ENCODE results near the gene RAB21.
"Not testable (repeated sequence)": the region's sequence is repeated elsewhere in the genome, so short reads cannot be mapped to it uniquely, and the experiment has no call there.

The RAB21 gene

DNA sequence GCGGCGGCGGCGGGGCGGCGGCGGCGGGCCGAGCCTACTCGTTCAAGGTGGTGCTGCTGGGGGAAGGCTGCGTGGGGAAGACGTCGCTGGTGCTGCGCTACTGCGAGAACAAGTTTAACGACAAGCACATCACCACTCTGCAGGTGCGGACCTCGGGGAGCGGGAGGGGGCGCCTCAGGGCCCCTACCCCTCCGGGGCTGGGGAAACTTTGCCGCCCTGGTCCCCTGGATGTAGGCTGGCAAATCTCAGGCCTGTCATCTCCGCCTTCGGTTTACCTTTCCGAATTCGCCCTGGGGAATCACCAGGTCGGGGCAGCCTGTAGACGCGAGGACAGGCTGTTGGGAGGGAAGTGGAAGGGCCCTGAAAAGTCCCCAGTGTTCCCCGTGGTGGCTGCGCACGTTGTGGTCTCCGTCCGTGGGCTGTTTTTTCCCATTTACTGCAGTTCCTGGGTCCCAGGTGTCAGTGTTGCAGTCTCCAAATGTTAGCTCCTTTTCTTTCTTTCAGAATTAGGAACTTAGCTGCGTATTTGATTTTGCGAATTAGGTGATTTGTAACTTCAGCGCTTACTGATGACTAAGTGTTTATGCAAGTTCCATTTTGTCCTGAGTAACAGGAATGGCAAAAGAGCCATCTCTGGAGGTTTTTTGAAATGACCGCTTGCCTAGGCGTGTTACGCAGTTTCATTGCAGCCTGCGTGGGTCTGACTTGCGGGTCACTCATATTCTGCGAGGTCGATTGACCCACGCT lies 656 bp downstream of the RAB21 start:
- H4K20me1 ChIP-seq (ENCODE audit: insufficient read depth, low read length), result peaks cover 33% of the 10 kb centered on the region
- peak overlapping the region; percentile 81 for H3K4me2 ChIP-seq (ENCODE audit: low read length)
- peaks cover 48% of the 10 kb centered on the region for H3K36me3 ChIP-seq (replicated peaks; ENCODE audit: low read depth, low read length)
- H3K4me3 ChIP-seq (ENCODE audit: low read length), result peak overlapping the region; percentile 90
- no peak for TF ChIP-seq CTCF (IDR thresholded peaks at IDR 0.05; ENCODE audit: low read depth, low read length)
- TF ChIP-seq EZH2phosphoT487 (IDR thresholded peaks at IDR 0.05; ENCODE audit: low read depth), result no peak
- no peak overlapping the region for H2AFZ ChIP-seq (ENCODE audit: low read depth, low read length)
- peaks cover 27% of the 10 kb centered on the region for H3K9me3 ChIP-seq (ENCODE audit: insufficient read depth, low read length)
- H3K4me1 ChIP-seq (ENCODE audit: low read length), result peaks cover 18% of the 10 kb centered on the region
- peak overlapping the region; percentile 92 for H3K27ac ChIP-seq (ENCODE audit: low read length)
- peak overlapping the region; percentile 91 for H3K9ac ChIP-seq (ENCODE audit: low read length)
- no peaks in the 10 kb centered on the region; the same call in 1 of the 2 replicates for H3K27me3 ChIP-seq (ENCODE audit: low read depth, low read length)
- peaks cover 57% of the 10 kb centered on the region for H3K79me2 ChIP-seq (ENCODE audit: low read length)

DNA sequence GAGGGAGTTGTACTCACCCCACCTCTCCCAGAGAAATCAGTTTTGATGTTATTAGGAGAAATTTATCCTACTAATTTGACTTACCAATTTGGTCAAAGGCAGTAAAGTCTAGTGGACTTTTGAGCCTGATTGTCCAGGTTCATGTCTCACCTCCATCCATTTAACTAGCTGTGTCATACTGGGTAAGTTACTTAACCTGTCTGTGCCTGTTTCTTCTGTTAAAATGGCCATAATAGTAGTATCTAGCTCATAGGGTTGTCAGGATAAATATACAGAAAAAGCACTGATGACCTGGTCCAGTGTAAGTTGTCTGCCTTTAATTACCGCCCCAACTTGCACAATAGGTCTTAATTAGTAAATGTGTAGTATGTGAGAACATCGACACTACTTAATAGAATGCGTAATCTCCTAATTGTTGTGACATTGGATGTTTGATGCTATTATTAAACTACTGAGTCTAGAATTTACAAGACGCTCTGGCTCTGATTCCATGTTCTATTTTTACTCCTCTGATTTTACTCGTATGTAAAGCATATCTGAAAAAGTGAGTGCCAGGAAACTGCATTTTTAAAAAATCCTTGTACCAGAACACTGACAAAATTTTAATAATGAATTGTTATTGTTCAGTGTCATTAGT lies 1.5 kb downstream of the RAB21 start:
- peaks cover 18% of the 10 kb centered on the region for H3K4me1 ChIP-seq (ENCODE audit: low read length)
- H4K20me1 ChIP-seq (ENCODE audit: insufficient read depth, low read length), result peaks cover 42% of the 10 kb centered on the region
- H3K36me3 ChIP-seq (replicated peaks; ENCODE audit: low read depth, low read length), result peaks cover 57% of the 10 kb centered on the region
- no peak for TF ChIP-seq EZH2phosphoT487 (IDR thresholded peaks at IDR 0.05; ENCODE audit: low read depth)
- no peak for TF ChIP-seq CTCF (IDR thresholded peaks at IDR 0.05; ENCODE audit: low read depth, low read length)
- peaks cover 65% of the 10 kb centered on the region for H3K79me2 ChIP-seq (ENCODE audit: low read length)
- H3K4me3 ChIP-seq (ENCODE audit: low read length), result peak overlapping the region; percentile 90
- H3K27ac ChIP-seq (ENCODE audit: low read length), result peak overlapping the region; percentile 92
- H3K9ac ChIP-seq (ENCODE audit: low read length), result peak overlapping the region; percentile 91
- no peak overlapping the region for H2AFZ ChIP-seq (ENCODE audit: low read depth, low read length)
- no peaks in the 10 kb centered on the region; the same call in 1 of the 2 replicates for H3K27me3 ChIP-seq (ENCODE audit: low read depth, low read length)
- peaks cover 35% of the 10 kb centered on the region for H3K9me3 ChIP-seq (ENCODE audit: insufficient read depth, low read length)
- H3K4me2 ChIP-seq (ENCODE audit: low read length), result peak overlapping the region; percentile 81

- no peak overlapping the region for H3K4me3 ChIP-seq (ENCODE audit: low read length)
- H3K9me3 ChIP-seq (ENCODE audit: insufficient read depth, low read length), result peaks cover 35% of the 10 kb centered on the region
- H3K27me3 ChIP-seq (ENCODE audit: low read depth, low read length), result no peaks in the 10 kb centered on the region
- H3K27ac ChIP-seq (ENCODE audit: low read length), result no peak overlapping the region
- no peak overlapping the region for H3K9ac ChIP-seq (ENCODE audit: low read length)
- peaks cover 64% of the 10 kb centered on the region for H4K20me1 ChIP-seq (ENCODE audit: insufficient read depth, low read length)
- peaks cover 100% of the 10 kb centered on the region for H3K79me2 ChIP-seq (ENCODE audit: low read length)
- H3K36me3 ChIP-seq (replicated peaks; ENCODE audit: low read depth, low read length), result peaks cover 85% of the 10 kb centered on the region
- no peak overlapping the region for H3K4me2 ChIP-seq (ENCODE audit: low read length)
- no peak for TF ChIP-seq CTCF (IDR thresholded peaks at IDR 0.05; ENCODE audit: low read depth, low read length)
- no peak overlapping the region for H2AFZ ChIP-seq (ENCODE audit: low read depth, low read length)
- H3K4me1 ChIP-seq (ENCODE audit: low read length), result peaks cover 10% of the 10 kb centered on the region
Measured at GRCh38 chr12:71759941-71760340, 5.3 kb downstream of the RAB21 start.

DNA sequence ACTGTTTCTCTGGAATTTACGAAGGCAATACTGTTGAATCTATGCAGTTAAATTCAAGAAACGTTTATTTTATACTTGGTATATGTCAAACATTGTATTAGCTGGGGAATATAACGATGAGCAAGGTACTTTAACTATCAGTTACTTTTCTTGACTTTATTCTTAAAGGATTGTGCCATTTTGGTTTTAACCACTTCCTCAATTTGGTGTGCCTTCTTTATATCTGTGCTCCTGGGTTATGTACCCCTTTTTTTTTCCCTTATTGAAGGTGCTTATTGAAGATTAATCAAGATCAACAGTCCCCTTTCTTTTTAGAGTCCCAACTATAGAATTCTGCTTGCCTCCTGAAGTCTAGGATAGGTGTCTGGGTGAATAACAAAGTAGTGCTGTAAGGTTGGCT lies 5.8 kb downstream of the RAB21 start:
- Histone ChIP-seq H3K36me3 (replicated peaks; ENCODE audit: low read depth, low read length) (peaks cover 85% of the 10 kb centered on the region), H3K27me3 (ENCODE audit: low read depth, low read length) (no peaks in the 10 kb centered on the region), H3K4me2 (ENCODE audit: low read length) (no peak overlapping the region), H3K4me3 (ENCODE audit: low read length) (no peak overlapping the region), H3K4me1 (ENCODE audit: low read length) (peaks cover 10% of the 10 kb centered on the region), H3K79me2 (ENCODE audit: low read length) (peaks cover 100% of the 10 kb centered on the region), H3K27ac (ENCODE audit: low read length) (no peak overlapping the region), H3K9ac (ENCODE audit: low read length) (no peak overlapping the region), H4K20me1 (ENCODE audit: insufficient read depth, low read length) (peaks cover 70% of the 10 kb centered on the region), H2AFZ (ENCODE audit: low read depth, low read length) (no peak overlapping the region), H3K9me3 (ENCODE audit: insufficient read depth, low read length) (peaks cover 35% of the 10 kb centered on the region)
- TF ChIP-seq EZH2phosphoT487 (IDR thresholded peaks at IDR 0.05; ENCODE audit: low read depth), result no peak
- TF ChIP-seq CTCF (IDR thresholded peaks at IDR 0.05; ENCODE audit: low read depth, low read length), result no peak

- Histone ChIP-seq H3K79me2 (ENCODE audit: low read length) (peaks cover 100% of the 10 kb centered on the region), H4K20me1 (ENCODE audit: insufficient read depth, low read length) (peaks cover 73% of the 10 kb centered on the region), H3K36me3 (replicated peaks; ENCODE audit: low read depth, low read length) (peaks cover 80% of the 10 kb centered on the region), H3K9me3 (ENCODE audit: insufficient read depth, low read length) (peaks cover 35% of the 10 kb centered on the region)
- not testable (repeated sequence) for H3K27ac ChIP-seq (ENCODE audit: low read length); H3K4me2 ChIP-seq (ENCODE audit: low read length); H2AFZ ChIP-seq (ENCODE audit: low read depth, low read length); H3K9ac ChIP-seq (ENCODE audit: low read length); H3K27me3 ChIP-seq (ENCODE audit: low read depth, low read length); H3K4me3 ChIP-seq (ENCODE audit: low read length); H3K4me1 ChIP-seq (ENCODE audit: low read length)
Measured at GRCh38 chr12:71761354-71761753, 6.7 kb downstream of the RAB21 start.
